NCI-H748 (cell line): ENCODE results near the gene EDAR.

Source experiments
- DNase-seq: peaks from one replicate; lab custom pipeline; 2025; ENCODE audit not compliant: unreplicated experiment; lab: John Stamatoyannopoulos, UW

The EDAR gene

DNA sequence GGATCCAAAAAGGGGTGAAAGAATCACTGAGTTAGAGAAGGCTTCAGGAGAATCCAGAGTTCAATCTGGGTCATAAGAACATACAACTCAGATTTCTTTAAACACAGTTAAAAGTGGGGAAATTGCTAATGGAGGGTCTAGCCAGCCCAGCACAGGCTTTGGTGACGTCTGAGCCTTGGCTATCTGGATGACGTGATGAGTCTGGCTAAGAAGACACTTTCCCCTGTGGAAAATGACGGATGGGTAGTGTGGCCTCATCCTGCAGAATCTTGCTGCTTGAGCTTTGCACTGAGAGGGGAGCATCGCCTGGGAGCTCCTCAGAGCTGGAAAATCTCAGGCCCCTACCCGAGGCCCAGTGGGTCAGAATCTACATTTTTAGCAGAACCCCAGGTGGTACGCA lies 19.2 kb downstream of the EDAR start:
- DNase-seq = no peak

DNA sequence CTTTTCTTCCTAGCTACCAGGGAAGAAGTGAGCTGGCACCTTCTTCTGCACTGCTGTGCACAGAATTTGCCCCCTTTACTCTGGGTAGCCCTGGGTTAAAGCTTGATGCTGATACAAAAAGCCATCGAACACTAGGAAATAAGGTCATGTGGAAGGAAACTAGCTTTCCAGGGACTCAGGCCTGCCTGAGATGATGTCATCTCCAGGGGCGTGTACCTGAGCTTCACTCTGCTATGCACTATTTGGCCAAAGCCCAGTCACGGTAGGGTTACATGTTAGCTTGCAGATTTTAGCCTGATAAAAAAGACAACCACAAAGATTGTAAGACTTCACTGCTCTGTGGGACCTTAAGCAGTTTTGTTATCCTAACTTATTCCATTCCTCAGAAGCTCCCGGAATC lies 20.4 kb downstream of the EDAR start:
- no peak for DNase-seq

DNA sequence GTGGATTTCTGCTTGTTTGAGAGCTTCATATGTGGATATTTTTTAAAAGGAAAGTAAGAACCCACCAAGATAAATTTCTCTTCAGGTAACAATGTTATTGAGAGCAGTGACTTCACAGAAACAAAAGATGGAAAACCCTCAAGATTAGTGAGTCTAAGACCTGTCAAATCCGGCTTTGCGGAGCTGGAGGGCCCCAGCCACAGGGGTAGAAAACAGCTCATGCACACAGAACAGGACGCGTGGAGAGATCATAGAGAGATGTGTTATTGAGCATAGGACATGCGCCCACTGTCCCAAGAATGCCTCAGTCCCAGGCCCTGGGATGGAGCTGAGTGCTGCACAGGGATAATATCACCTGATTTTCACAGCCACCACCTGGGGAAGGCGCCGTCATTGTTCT lies 21.3 kb downstream of the EDAR start:
- DNase-seq = no peak

DNA sequence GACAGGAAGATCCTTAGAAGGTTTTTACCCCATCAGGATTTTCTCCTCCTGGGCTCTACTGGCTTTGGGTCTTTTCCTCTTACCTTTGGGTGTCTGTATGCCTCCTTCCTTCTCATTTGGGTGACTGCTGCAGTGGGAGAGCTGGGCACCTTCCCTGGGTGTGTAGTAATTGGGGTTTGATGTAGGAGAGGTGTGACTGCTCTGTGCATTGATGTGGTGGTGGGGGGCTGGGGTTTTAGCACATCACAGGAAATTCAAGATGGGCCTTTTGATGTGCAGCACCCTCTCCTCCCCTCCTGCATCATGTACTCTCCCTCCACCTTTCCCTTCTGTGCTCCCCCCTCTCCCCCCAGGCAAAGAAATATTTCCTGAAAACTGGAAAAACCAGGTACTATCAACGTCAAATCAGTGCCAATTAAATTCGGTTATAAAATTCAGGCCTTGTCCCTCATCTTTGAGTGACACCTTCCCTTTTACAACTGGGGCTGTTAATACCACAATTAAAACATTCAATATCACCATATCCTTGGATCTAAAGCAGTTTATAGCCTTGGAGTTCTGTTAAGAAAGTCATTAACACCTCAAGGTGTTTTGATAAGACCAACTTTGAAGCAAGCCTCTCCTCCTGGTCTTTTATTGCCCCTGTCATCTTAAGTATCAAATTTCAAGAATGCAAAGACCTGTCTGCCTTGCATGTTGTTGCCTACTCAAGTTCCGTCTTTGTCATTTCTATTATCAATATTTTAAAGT lies 23.3 kb downstream of the EDAR start:
- DNase-seq = no peak

DNA sequence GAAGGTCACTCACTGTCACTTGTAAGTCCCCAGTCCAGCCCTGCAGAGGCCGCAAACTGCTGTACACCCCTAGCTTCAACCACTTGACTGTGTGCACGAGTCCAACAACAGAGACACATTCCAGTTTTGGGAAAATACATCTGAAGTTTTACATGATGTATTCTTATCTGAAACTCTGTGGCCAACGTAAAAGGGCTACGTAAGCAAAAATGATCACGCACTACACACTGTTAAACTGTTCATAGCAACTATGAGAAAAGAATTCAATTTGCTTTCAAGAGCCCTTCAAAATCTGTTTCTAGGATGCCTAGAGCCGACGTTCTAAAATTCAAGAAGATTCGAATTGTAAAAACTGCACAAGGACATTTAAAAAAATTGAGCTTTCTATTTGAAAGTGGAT lies 26.0 kb downstream of the EDAR start:
- no peak for DNase-seq

DNA sequence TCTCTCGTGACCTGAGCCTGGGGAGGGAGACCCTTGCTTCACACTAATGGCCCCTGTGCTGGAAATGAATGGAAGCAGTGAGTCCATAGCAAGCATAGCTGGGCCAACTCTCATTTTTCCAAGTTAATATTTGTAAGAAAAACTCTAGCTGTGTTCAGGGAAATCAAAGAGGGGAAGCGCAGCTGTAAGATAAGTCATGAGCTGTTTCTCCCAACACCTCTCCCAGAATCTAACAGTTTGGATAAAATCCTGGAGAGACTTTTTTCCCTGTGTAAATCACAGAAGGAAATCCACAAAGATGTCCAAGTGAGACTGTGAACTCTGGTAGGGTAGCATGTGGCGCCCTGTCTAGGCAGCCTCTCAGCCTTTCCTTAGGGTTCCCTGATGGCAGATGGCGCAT lies 27.2 kb downstream of the EDAR start:
- no peak for DNase-seq

DNA sequence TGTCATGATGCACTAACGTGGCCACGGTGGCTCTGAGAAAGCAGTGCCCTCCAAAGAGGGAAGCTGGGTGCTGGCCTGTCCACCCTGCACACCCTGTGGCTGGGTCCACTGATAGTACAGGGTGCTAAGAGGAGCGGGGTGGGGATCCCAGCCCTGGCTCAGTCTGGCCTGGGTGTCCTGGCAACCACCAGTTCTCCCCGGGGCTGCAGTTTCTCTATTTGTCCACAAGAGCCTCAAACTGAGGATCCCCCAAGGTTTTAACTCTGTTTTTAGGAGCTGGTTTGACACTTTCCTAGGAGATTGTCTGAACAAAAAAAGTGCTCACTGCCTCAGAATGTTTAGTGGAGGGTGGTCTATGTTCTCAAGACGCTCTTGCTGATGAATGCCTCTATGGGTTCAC lies 29.0 kb downstream of the EDAR start:
- DNase-seq = no peak

DNA sequence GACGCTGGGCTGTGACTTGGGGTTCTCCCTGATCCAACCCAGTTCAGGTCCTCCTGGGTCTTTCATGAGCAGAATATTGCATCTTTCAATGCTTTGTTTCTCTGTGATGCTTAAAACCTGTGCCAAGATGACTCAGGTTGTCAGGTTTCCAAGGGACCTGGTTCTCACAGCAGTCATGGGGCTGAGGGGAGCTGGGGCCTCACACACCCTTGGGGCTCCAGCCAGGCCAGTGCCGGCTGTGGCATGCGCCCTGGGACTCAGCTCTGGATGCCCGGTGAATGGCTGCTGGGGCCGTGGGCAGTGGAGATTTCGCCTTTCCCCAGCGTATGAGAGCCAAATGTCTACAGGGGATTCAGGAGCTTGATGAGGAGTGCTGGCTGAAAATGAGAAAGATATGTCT lies 29.6 kb downstream of the EDAR start:
- DNase-seq = no peak

DNA sequence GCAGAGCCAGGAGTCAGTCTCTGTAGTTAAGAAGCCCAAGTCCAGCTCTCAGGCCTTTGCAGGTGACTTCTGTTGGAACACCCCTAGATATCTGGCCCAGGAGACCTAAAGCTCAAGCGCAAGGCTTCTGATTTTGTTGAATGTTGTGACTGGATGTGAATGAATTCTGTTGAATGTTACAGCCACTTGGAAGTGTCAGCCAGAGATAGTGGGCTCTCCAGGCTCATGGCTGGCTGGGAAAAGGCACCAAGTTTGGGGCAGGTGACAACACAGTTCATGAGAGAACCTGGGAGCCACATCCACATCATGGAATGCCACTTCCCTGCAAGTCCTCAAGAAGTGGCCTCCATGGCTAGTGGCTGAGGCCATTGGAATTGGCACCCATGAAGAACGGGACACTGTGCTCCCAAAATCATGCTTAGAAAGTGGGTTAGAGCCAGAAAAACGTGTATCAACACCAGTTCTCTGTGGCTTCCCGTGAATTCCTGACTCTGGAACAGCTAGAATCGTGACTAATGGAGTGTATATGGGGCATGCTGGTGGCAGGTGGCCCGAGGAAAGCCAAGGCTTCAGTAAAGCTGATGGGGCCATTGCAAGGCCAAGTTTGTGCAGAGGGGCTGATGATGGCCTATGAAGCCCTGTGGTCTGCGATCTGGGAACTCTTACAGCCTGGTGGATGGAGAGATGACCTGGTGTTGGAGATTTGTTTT lies 30.2 kb downstream of the EDAR start:
- DNase-seq = no peak

DNA sequence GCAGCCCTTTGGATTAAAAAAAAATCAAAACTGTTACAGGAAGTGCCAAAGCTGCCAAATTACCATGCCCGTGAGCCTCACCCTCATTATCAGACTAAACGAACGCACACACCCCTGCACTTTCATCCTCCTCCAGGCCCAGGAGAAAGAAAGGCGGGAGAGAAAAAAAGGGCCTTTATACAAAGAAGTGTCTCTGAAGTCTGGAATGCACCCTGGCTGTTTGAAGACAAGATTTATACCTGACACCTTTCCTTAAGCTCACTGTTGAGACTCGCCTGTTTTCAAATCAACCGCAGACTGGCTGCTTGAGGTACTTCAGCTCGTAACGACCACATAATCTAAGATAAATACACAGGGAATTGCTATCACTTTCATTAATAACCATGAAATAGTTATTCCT lies 31.0 kb downstream of the EDAR start:
- peak; percentile 15 for DNase-seq

DNA sequence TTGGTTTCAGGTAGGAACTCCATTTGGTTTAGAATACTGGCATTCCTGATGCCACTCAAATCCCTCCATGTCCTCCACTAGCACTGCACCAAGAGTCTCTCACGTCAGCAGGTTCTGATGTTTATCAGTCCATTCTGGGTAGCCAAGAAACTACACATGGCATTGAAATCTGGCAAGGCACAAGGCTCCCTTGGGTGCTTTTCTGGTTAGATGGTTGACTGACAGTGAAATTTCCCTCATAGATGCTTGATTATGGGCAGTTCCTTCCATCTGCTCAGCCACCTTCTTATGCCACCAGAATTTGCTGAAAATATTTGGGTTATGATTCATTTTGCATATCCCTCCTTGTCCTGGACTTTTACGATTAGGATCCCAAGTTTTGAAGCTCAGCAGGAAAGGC lies 32.6 kb downstream of the EDAR start:
- no peak for DNase-seq

DNA sequence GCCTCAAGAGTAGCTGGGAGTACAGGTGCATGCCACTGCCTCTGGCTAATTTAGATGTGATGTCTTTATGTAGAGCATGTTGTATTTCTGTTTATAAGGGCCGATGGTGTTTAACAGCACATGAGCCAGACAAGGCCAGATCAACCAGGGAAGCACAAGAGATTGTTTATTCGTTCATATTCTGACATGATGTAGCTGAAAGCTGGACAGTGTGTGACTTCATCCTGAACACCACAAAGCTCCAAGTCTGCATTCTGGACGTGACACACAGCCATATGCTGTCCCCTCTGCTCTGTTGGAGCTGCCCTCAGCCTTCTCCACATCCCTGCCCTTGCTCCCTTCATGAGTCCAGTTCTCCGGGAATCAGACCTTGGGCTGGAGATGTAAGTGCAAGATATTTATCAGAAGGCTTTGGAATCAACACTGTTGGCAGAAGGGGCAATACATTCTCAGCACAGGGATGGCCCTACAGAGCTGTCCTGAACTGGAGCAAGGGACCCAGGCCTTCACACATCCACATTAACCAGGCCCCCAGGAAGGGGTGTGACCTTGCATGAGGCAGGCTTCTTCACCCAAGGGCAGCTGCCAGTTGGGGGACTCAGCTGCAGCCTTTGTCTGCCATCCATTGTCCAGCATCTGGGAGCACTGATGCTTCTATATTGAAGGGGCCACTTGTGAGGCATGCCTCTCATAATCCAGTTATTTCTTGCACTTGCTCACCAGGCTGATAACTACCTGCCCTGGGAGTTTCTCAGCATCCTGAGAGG lies 38.5 kb downstream of the EDAR start:
- DNase-seq = no peak

DNA sequence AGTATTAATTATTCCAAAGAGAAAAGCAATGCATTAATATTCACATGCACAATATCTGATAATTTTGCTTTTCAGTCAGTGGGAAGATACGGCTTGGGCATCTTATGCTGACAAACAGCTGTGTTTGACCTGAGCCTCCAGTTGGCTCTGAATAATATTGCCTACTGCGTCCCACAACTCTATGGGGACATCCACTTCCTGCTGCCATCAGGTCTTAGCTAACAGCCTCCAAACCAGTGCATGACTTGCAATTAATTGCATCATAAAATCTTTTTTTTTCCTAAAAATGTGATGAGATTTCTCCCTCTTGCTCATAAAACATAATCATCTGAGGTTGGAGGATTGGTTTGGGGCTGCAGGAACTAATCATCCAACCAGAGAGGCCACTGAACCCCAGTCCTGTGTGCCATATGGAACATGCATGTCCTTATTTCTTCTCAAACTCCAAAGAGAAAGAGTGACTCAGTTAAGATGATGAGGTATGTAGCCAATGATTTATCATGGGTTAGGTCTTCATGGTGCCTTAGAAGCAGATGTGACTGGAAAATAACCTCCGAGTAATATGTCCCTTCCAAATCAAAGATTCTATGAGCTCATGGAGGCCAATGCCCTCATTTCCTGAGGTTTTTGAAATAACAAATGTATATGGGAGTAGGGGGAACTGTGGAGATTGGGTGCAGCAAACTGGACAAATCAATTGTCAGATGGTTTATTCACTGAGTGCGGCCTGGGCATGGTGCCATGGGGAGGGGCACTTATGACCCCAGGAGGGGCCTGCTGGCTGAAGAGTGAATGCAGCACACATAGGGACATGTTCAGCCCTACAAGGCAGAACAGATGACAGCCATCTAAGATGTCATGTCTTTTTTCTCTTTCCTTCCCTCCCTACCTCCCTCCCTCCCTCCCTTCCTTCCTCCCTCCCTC lies 39.4 kb downstream of the EDAR start:
- DNase-seq = peak; percentile 29

DNA sequence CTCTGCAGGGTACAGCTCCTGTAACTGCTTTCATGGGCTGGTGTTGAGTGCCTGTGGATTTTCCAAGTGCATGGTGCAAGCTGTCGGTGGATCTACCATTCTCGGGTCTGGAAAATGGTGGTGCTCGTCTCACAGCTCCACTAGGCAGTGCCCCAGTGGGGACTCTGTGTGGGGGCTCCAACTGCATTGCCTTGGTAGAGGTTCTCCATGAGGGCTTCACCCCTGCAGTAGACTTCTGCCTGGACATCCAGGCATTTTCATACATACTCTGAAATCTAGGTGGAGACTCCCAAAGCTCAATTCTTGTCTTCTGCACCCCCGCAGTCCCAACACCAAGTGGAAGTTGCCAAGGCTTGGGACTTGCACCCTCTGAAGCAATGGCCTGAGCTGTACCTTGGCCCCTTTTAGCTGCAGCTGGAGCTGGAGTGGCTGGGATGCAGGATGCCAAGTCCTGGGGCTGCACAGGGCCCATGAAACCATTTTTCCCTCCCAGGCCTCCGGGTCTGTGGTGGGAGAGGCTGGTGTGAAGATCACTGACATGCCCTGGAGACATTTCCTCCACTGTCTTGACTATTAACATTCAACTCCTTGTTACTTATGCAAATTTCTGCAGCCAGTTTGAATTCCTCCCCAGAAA lies 41.6 kb downstream of the EDAR start:
- no peak for DNase-seq

DNA sequence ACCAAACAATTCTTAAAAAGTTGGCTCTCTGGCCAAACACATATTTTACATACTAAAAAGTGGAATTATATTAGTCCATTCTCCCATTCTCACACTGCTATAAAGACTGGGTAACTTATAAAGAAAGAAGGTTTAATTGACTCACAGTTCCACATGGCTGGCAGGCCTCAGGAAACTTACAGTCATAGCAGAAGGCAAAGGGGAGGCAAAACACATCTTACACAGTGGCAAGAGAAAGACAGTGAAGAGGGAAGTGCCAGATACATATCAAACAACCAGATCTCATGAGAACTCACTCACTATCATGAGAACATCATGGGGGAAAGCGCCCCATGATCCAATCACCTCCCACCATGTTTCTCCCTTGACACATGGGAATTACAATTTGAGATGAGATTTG lies 42.6 kb downstream of the EDAR start:
- DNase-seq = no peak

DNA sequence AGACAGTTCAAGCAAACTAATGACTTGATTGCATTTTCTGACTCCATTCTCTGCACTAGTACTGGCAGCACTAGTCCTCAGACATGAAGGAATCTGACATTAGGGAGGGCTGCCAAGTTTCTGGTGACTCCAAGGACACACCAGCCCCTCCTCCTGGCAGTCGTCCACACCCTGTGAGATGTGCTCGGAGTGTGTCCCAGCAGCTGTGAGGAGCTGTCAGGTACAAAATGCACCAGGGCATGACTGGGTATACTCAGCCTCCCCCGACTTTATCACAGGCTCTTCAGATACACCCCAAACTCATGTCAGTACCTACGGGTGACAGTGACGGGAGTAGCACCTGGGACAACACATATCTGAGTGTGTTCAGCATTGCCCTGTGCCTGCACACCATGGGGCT lies 43.1 kb downstream of the EDAR start:
- DNase-seq = no peak

DNA sequence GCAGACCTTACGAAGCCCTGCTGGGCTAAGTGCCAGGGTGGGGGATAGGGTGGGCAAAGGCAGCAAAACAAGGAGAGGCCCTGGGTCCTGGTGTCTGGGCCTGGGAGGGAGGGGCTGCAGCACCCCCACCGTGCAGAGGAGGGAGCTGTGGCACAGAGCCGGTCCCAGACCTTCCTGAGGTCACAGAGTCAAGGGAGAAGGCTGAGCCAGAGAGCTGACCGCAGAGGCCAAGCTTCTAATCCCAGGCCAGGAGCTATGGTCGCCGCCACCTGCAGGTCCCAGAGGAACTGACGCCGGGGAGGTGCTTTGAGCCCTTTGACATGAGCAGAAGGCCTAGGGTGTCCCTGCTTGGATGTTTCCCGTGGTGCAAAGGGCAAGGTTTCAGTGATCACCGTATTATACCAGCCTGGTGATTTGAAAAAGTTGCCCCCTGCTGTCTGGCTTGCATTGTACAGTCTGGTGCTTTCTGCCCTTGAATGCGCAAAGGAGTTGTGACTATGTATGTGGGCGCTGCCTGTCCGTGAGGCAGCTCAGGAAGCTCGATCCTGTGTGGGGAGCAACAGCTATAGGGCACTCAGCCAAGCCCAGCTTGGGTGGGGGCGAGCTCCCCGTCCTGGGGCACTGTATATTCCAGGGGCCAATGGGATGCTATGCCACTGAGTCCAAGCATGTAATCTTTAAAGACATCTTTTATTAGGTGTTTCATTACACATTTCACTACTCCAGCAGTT lies 44.3 kb downstream of the EDAR start:
- no peak for DNase-seq

DNA sequence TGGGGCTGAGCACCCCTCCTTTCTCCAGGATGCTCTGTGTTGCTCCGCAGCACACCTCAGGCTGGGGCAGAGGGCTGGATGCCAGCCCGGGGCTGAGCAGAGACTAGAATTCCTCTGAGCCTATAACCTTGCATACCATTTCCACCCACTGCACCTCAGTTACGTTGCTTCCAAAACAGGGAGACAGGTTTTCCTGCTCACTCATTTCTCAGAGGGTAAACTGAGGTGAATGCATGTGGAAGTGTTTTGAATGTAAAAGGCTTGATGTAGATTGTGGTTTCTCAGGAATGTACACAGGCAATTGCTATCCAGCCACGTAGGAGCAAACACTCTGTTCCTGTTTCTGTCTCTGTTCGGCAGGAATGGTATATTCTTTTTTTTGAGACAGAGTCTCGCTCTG lies 45.3 kb downstream of the EDAR start:
- no peak for DNase-seq

DNA sequence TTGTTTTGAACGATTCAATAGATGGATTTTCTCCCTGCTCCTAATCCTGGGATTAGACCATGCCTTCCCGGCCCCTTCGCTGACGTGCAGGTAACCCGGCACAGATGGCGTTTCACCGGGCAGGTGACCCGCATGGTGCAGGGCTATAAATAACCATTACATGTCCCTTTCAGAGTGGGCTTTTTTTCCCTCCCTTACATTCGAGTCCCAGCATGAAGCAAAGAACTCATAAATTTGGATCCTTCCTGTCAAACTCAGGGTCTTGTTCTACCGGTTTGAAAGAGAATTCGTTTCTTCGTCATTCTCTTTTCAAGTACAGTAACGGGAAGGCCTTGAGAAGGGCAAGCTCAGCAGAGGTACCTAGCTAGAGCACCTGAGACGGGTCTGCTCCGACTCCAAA lies 46.1 kb downstream of the EDAR start:
- DNase-seq = no peak

DNA sequence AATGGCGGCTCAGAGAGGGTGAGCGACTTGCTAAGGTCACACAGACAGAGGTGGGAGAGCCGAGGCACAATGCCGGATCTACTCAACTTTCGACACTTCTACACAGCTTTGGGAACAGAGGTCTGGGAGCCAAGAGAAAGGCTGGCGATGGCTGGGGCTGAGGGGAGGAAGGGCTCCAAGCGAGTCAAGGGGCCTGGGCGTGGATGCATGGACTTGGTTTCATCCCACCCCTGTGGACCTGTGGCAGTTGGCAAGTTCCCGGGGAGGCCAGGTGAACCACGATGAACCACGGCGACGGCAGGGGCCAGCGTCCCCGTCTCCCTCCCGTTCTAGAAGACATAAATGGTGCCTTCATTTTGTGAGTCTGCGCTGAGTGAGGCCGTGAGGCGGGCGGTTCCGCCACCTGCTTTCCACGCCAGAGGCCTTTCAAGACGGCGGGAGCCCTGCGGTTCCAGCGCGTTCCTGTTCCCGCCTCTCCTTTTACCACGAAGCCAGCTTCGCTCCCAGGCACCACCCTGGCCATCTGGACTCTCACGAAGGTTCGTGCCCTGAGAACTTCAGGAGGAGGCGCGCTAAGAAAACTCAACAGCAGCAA lies 46.7 kb downstream of the EDAR start:
- DNase-seq = no peak
